Measurements from ENCODE around the gene ENO4.
A peak's percentile ranks its signal among the peaks of the same experiment; 100 is the strongest.

Gene ENO4

GRCh38 chr10:116845823-116846222, 3.5 kb upstream of the ENO4 start:
- Histone ChIP-seq H3K36me3 (ENCODE audit: control insufficient read depth, insufficient read depth, low read length) (no peaks in the 10 kb centered on the region), H3K27ac (ENCODE audit: insufficient read depth, low read length, poor library complexity, severe bottlenecking) (no peak overlapping the region), H3K9me3 (ENCODE audit: control insufficient read depth, low read length) (no peaks in the 10 kb centered on the region), H3K4me3 (ENCODE audit: insufficient read depth, low read depth, low read length, poor library complexity, severe bottlenecking) (no peak overlapping the region), H3K27me3 (replicated peaks; ENCODE audit: control insufficient read depth, insufficient read depth, low read length, poor library complexity, severe bottlenecking) (no peaks in the 10 kb centered on the region), H3K4me1 (ENCODE audit: control insufficient read depth, insufficient read depth, low read length, poor library complexity, severe bottlenecking) (no peaks in the 10 kb centered on the region)
- no peak for DNase-seq

GRCh38 chr10:116848032-116848943, 1.0 kb upstream of the ENO4 start:
- H3K27ac ChIP-seq (ENCODE audit: insufficient read depth, low read length, poor library complexity, severe bottlenecking): no peak overlapping the region
- H3K27me3 ChIP-seq (replicated peaks; ENCODE audit: control insufficient read depth, insufficient read depth, low read length, poor library complexity, severe bottlenecking): no peaks in the 10 kb centered on the region
- no peak overlapping the region for H3K4me3 ChIP-seq (ENCODE audit: insufficient read depth, low read depth, low read length, poor library complexity, severe bottlenecking)
- no peaks in the 10 kb centered on the region for H3K9me3 ChIP-seq (ENCODE audit: control insufficient read depth, low read length)
- DNase-seq: peak in 1 of 3 donors; percentile 4
- no peaks in the 10 kb centered on the region for H3K4me1 ChIP-seq (ENCODE audit: control insufficient read depth, insufficient read depth, low read length, poor library complexity, severe bottlenecking)
- H3K36me3 ChIP-seq (ENCODE audit: control insufficient read depth, insufficient read depth, low read length): no peaks in the 10 kb centered on the region

- no peaks in the 10 kb centered on the region for H3K27me3 ChIP-seq (replicated peaks; ENCODE audit: control insufficient read depth, insufficient read depth, low read length, poor library complexity, severe bottlenecking)
- H3K4me1 ChIP-seq (ENCODE audit: control insufficient read depth, insufficient read depth, low read length, poor library complexity, severe bottlenecking): no peaks in the 10 kb centered on the region
- peak overlapping the region; percentile 16 for H3K4me3 ChIP-seq (ENCODE audit: insufficient read depth, low read depth, low read length, poor library complexity, severe bottlenecking)
- no peak for DNase-seq
- H3K9me3 ChIP-seq (ENCODE audit: control insufficient read depth, low read length): no peaks in the 10 kb centered on the region
- no peaks in the 10 kb centered on the region for H3K36me3 ChIP-seq (ENCODE audit: control insufficient read depth, insufficient read depth, low read length)
- no peak overlapping the region for H3K27ac ChIP-seq (ENCODE audit: insufficient read depth, low read length, poor library complexity, severe bottlenecking)
Measured at GRCh38 chr10:116848944-116849247, 403 bp upstream of the ENO4 start.

- DNase-seq: no peak
- no peaks in the 10 kb centered on the region for H3K36me3 ChIP-seq (ENCODE audit: control insufficient read depth, insufficient read depth, low read length)
- H3K9me3 ChIP-seq (ENCODE audit: control insufficient read depth, low read length): no peaks in the 10 kb centered on the region
- no peaks in the 10 kb centered on the region for H3K27me3 ChIP-seq (replicated peaks; ENCODE audit: control insufficient read depth, insufficient read depth, low read length, poor library complexity, severe bottlenecking)
- H3K4me1 ChIP-seq (ENCODE audit: control insufficient read depth, insufficient read depth, low read length, poor library complexity, severe bottlenecking): no peaks in the 10 kb centered on the region
- no peak overlapping the region for H3K27ac ChIP-seq (ENCODE audit: insufficient read depth, low read length, poor library complexity, severe bottlenecking)
- H3K4me3 ChIP-seq (ENCODE audit: insufficient read depth, low read depth, low read length, poor library complexity, severe bottlenecking): no peak overlapping the region
Measured at GRCh38 chr10:116850058-116850611, 836 bp downstream of the ENO4 start.

GRCh38 chr10:116852246-116852645, 2.9 kb downstream of the ENO4 start:
- Histone ChIP-seq H3K27me3 (replicated peaks; ENCODE audit: control insufficient read depth, insufficient read depth, low read length, poor library complexity, severe bottlenecking) (no peaks in the 10 kb centered on the region), H3K27ac (ENCODE audit: insufficient read depth, low read length, poor library complexity, severe bottlenecking) (no peak overlapping the region), H3K4me1 (ENCODE audit: control insufficient read depth, insufficient read depth, low read length, poor library complexity, severe bottlenecking) (no peaks in the 10 kb centered on the region), H3K4me3 (ENCODE audit: insufficient read depth, low read depth, low read length, poor library complexity, severe bottlenecking) (no peak overlapping the region), H3K9me3 (ENCODE audit: control insufficient read depth, low read length) (no peaks in the 10 kb centered on the region), H3K36me3 (ENCODE audit: control insufficient read depth, insufficient read depth, low read length) (no peaks in the 10 kb centered on the region)
- no peak for DNase-seq

GRCh38 chr10:116853287-116853686, 4.0 kb downstream of the ENO4 start:
- Histone ChIP-seq H3K27ac (ENCODE audit: insufficient read depth, low read length, poor library complexity, severe bottlenecking) (no peak overlapping the region), H3K4me3 (ENCODE audit: insufficient read depth, low read depth, low read length, poor library complexity, severe bottlenecking) (no peak overlapping the region), H3K36me3 (ENCODE audit: control insufficient read depth, insufficient read depth, low read length) (no peaks in the 10 kb centered on the region), H3K27me3 (replicated peaks; ENCODE audit: control insufficient read depth, insufficient read depth, low read length, poor library complexity, severe bottlenecking) (no peaks in the 10 kb centered on the region), H3K4me1 (ENCODE audit: control insufficient read depth, insufficient read depth, low read length, poor library complexity, severe bottlenecking) (no peaks in the 10 kb centered on the region), H3K9me3 (ENCODE audit: control insufficient read depth, low read length) (no peaks in the 10 kb centered on the region)
- DNase-seq: no peak

- DNase-seq: no peak
- Histone ChIP-seq H3K27me3 (replicated peaks; ENCODE audit: control insufficient read depth, insufficient read depth, low read length, poor library complexity, severe bottlenecking) (no peaks in the 10 kb centered on the region), H3K4me1 (ENCODE audit: control insufficient read depth, insufficient read depth, low read length, poor library complexity, severe bottlenecking) (no peaks in the 10 kb centered on the region), H3K36me3 (ENCODE audit: control insufficient read depth, insufficient read depth, low read length) (no peaks in the 10 kb centered on the region), H3K4me3 (ENCODE audit: insufficient read depth, low read depth, low read length, poor library complexity, severe bottlenecking) (no peak overlapping the region), H3K9me3 (ENCODE audit: control insufficient read depth, low read length) (no peaks in the 10 kb centered on the region), H3K27ac (ENCODE audit: insufficient read depth, low read length, poor library complexity, severe bottlenecking) (no peak overlapping the region)
Measured at GRCh38 chr10:116853701-116854100, 4.4 kb downstream of the ENO4 start.

- Histone ChIP-seq H3K36me3 (ENCODE audit: control insufficient read depth, insufficient read depth, low read length) (no peaks in the 10 kb centered on the region), H3K4me3 (ENCODE audit: insufficient read depth, low read depth, low read length, poor library complexity, severe bottlenecking) (no peak overlapping the region), H3K9me3 (ENCODE audit: control insufficient read depth, low read length) (no peaks in the 10 kb centered on the region), H3K27ac (ENCODE audit: insufficient read depth, low read length, poor library complexity, severe bottlenecking) (no peak overlapping the region), H3K27me3 (replicated peaks; ENCODE audit: control insufficient read depth, insufficient read depth, low read length, poor library complexity, severe bottlenecking) (no peaks in the 10 kb centered on the region), H3K4me1 (ENCODE audit: control insufficient read depth, insufficient read depth, low read length, poor library complexity, severe bottlenecking) (no peaks in the 10 kb centered on the region)
- no peak for DNase-seq
Measured at GRCh38 chr10:116857156-116857555, 7.9 kb downstream of the ENO4 start.

- Histone ChIP-seq H3K4me1 (ENCODE audit: control insufficient read depth, insufficient read depth, low read length, poor library complexity, severe bottlenecking) (no peaks in the 10 kb centered on the region), H3K9me3 (ENCODE audit: control insufficient read depth, low read length) (no peaks in the 10 kb centered on the region), H3K27ac (ENCODE audit: insufficient read depth, low read length, poor library complexity, severe bottlenecking) (no peak overlapping the region), H3K27me3 (replicated peaks; ENCODE audit: control insufficient read depth, insufficient read depth, low read length, poor library complexity, severe bottlenecking) (no peaks in the 10 kb centered on the region), H3K36me3 (ENCODE audit: control insufficient read depth, insufficient read depth, low read length) (no peaks in the 10 kb centered on the region), H3K4me3 (ENCODE audit: insufficient read depth, low read depth, low read length, poor library complexity, severe bottlenecking) (no peak overlapping the region)
- DNase-seq: no peak
Measured at GRCh38 chr10:116861796-116862195, 12.5 kb downstream of the ENO4 start.

GRCh38 chr10:116864436-116864835, 15.1 kb downstream of the ENO4 start:
- H3K27me3 ChIP-seq (replicated peaks; ENCODE audit: control insufficient read depth, insufficient read depth, low read length, poor library complexity, severe bottlenecking): no peaks in the 10 kb centered on the region
- H3K4me3 ChIP-seq (ENCODE audit: insufficient read depth, low read depth, low read length, poor library complexity, severe bottlenecking): no peak overlapping the region
- H3K4me1 ChIP-seq (ENCODE audit: control insufficient read depth, insufficient read depth, low read length, poor library complexity, severe bottlenecking): no peaks in the 10 kb centered on the region
- DNase-seq: no peak
- H3K36me3 ChIP-seq (ENCODE audit: control insufficient read depth, insufficient read depth, low read length): no peaks in the 10 kb centered on the region
- H3K27ac ChIP-seq (ENCODE audit: insufficient read depth, low read length, poor library complexity, severe bottlenecking): no peak overlapping the region
- no peaks in the 10 kb centered on the region for H3K9me3 ChIP-seq (ENCODE audit: control insufficient read depth, low read length)

Measured in effector memory CD4-positive, alpha-beta T cell (primary cell).